ENCODE results near the gene TBC1D23.

GRCh38 chr3:100331660-100332059 is 70.9 kb downstream of the TBC1D23 start:
- TF ChIP-seq CTCF (conservative IDR thresholded peaks at IDR 0.05) (no peak), ZFX (IDR thresholded peaks at IDR 0.05) (no peak)

All from C4-2B (cell line).